K562 (cell line): ENCODE data around the gene HEXIM2. TPM values are rescaled to one million over a fixed set of nuclear protein-coding genes. Genes with fewer than 3 reads are reported as not detected.

Experiments
- ARID3A ChIP-seq: IDR thresholded peaks from 2 replicates; pipeline ENCODE4 v1.6.1; 2012; ENCODE audit warnings: low read depth, low read length, improper control_type of control experiment, borderline replicate concordance
- ELF4 ChIP-seq: fragments of 450-650 bp; formaldehyde crosslinking; IDR thresholded peaks from 2 replicates; pipeline ENCODE4 v1.4.0; 2022; ENCODE audit warnings: missing genetic modification characterization
- FOS ChIP-seq: IDR thresholded peaks from 3 replicates; pipeline ENCODE4 v1.6.1; 2011; ENCODE audit not compliant: insufficient read length; ENCODE audit errors: extremely low read depth
- HNRNPUL1 ChIP-seq: fragments of 200-400 bp; formaldehyde crosslinking; IDR thresholded peaks from 2 replicates; pipeline ENCODE4 v1.6.1; 2017; ENCODE audit warnings: low read length
- NR2C2 ChIP-seq, 2 experiments: fragments of 200-800 bp in 1 of 2; sonication (Bioruptor generic) in 1 of 2; sonication (generic) in 1 of 2; formaldehyde crosslinking in 1 of 2; IDR thresholded peaks; 2 replicates each; pipeline versions ENCODE4 v1.6.1 to v1.8.0; 2016 to 2022; ENCODE audit warnings: mild to moderate bottlenecking in 1 of 2, missing compliant biosample characterization in 1 of 2, missing genetic modification characterization in 1 of 2, missing genetic modification reagents in 1 of 2
- RBFOX2 ChIP-seq: fragments of 200-400 bp; formaldehyde crosslinking; IDR thresholded peaks from 2 replicates; pipeline ENCODE4 v1.6.1; 2017; ENCODE audit warnings: low read depth, mild to moderate bottlenecking, low read length, moderate library complexity
- SMARCA4 ChIP-seq: fragments of 450-650 bp; IDR thresholded peaks from 2 replicates; pipeline ENCODE4 v1.6.1; 2016
- SP2 ChIP-seq: IDR thresholded peaks from 2 replicates; pipeline ENCODE4 v1.6.1; 2011; ENCODE audit warnings: mild to moderate bottlenecking, low read depth, low read length, moderate library complexity; ENCODE audit not compliant: poor library complexity, severe bottlenecking; ENCODE audit errors: extremely low read depth
- TCF3 ChIP-seq: sonication (generic); formaldehyde crosslinking; IDR thresholded peaks from 2 replicates; pipeline ENCODE4 v1.4.0; 2020; ENCODE audit warnings: mild to moderate bottlenecking, missing genetic modification reagents
- ZBTB40 ChIP-seq, 2 experiments: fragments of 450-650 bp in 1 of 2; sonication (generic) in 1 of 2; formaldehyde crosslinking in 1 of 2; IDR thresholded peaks; 2 replicates each; pipeline versions ENCODE4 v1.7.1 to v1.9.0; 2016 to 2022; ENCODE audit warnings: inconsistent platforms in 1 of 2, mild to moderate bottlenecking in 1 of 2, missing genetic modification reagents in 1 of 2
- ZFP30 ChIP-seq: fragments of 250-450 bp; sonication (Bioruptor Pico); IDR thresholded peaks from 2 replicates; pipeline ENCODE4 v1.8.0; 2022; ENCODE audit warnings: moderate library complexity, mild to moderate bottlenecking, inconsistent platforms, borderline replicate concordance
- ZNF217 ChIP-seq: sonication (generic); formaldehyde crosslinking; IDR thresholded peaks from 2 replicates; pipeline ENCODE4 v1.8.0; 2022; ENCODE audit warnings: mild to moderate bottlenecking, missing genetic modification reagents
- ZNF586 ChIP-seq: fragments of 450-650 bp; formaldehyde crosslinking; conservative IDR thresholded peaks from 2 replicates; pipeline ENCODE4 v1.4.0; 2020; ENCODE audit warnings: mild to moderate bottlenecking, moderate library complexity
- ZNF79 ChIP-seq: fragments of 250-450 bp; sonication (Bioruptor Pico); IDR thresholded peaks from 2 replicates; pipeline ENCODE4 v1.4.0; 2020; ENCODE audit warnings: low read depth, mild to moderate bottlenecking, moderate library complexity
- polyA plus RNA-seq, 8 experiments: library from polyadenylated mRNA; depleted of rRNA in 4 of 8; stranded (reverse) in 5 of 8; unstranded in 3 of 8; fragments of >200 nt; fragmentation: Nextera tagmentation in 2 of 8; fragmentation: Illumina TruSeq in 1 of 8; extraction: Ambion mirVana in 2 of 8; extraction: Trizol in 1 of 8; gene quantifications; 2 replicates each; pipeline versions ENCODE4 v1.2.1 to v1.2.3, GENCODE V29; 2011 to 2014; ENCODE audit warnings: inconsistent platforms in 1 of 8, missing spikeins in 1 of 8
- total RNA-seq, 7 experiments: library from RNA; depleted of rRNA in 6 of 7; stranded (reverse); fragments of >200 nt in 6 of 7; fragmentation: Illumina TruSeq in 2 of 7; extraction: Trizol in 2 of 7; gene quantifications; 2 replicates each; pipeline versions ENCODE4 v1.2.1 to v1.2.3, GENCODE V29; 2011 to 2021; ENCODE audit warnings: low replicate concordance in 1 of 7
- TF ChIP-seq, protein P1 (sequence below): fragments of 450-650 bp; IDR thresholded peaks from 2 replicates; pipeline ENCODE4 v1.6.1; 2017; ENCODE audit warnings: mild to moderate bottlenecking, moderate library complexity

Gene HEXIM2
- total and polyA plus RNA-seq, 9 of the 15 experiments (the other 6 are each of a cell fraction or from before 2014, with no cell fraction given): 0.69 to 3.4 (median 1.1) TPM; not detected in 2

GRCh38 chr17:45147581-45148182 is 14.0 kb upstream of the HEXIM2 start (continued):
- TF ChIP-seq ZBTB40 (IDR thresholded peaks at IDR 0.05) (peak; percentile 59), ZBTB40 (CRISPR knock-in tag; IDR thresholded peaks at IDR 0.05) (no peak), ZFP30 (CRISPR knock-in tag) (no peak), FOS (no peak), ARID3A (0 out of 2 replicates have a peak, but pooled peaks have one; percentile 83), RBFOX2 (no peak), HNRNPUL1 (no peak), SP2 (no peak), SMARCA4 (peak; percentile 48; the same call in 1 of the 2 replicates), ZNF79 (no peak), ZNF586 (0 out of 2 replicates have a peak, but pooled peaks have one; percentile 27), NR2C2 (CRISPR knock-in tag; IDR thresholded peaks at IDR 0.05) (no peak), NR2C2 (tag; IDR thresholded peaks at IDR 0.05) (peak; percentile 68; the same call in 1 of the 2 replicates), TCF3 (CRISPR knock-in tag) (no peak; the same call in 1 of the 2 replicates), ELF4 (CRISPR knock-in tag) (no peak; the same call in 1 of the 2 replicates), ZNF217 (CRISPR knock-in tag) (no peak)
- TF ChIP-seq, protein P1, sequence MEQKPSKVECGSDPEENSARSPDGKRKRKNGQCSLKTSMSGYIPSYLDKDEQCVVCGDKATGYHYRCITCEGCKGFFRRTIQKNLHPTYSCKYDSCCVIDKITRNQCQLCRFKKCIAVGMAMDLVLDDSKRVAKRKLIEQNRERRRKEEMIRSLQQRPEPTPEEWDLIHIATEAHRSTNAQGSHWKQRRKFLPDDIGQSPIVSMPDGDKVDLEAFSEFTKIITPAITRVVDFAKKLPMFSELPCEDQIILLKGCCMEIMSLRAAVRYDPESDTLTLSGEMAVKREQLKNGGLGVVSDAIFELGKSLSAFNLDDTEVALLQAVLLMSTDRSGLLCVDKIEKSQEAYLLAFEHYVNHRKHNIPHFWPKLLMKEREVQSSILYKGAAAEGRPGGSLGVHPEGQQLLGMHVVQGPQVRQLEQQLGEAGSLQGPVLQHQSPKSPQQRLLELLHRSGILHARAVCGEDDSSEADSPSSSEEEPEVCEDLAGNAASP: no peak
